ENCODE data around the gene CAND2.

Gene CAND2

GRCh38 chr3:12753275-12754028, 43.0 kb upstream of the CAND2 start:
- no peak overlapping the region for H3K27ac ChIP-seq
- TF ChIP-seq CTCF (IDR thresholded peaks at IDR 0.05), result no peak
- no peak for TF ChIP-seq ZFX (IDR thresholded peaks at IDR 0.05; ENCODE audit: borderline replicate concordance)

GRCh38 chr3:12754313-12754712, 42.2 kb upstream of the CAND2 start:
- TF ChIP-seq ZFX (IDR thresholded peaks at IDR 0.05; ENCODE audit: borderline replicate concordance) (no peak), CTCF (IDR thresholded peaks at IDR 0.05) (no peak)
- no peak overlapping the region for H3K27ac ChIP-seq

- no peak overlapping the region for H3K27ac ChIP-seq
- no peak for TF ChIP-seq CTCF (IDR thresholded peaks at IDR 0.05)
- TF ChIP-seq ZFX (IDR thresholded peaks at IDR 0.05; ENCODE audit: borderline replicate concordance), result no peak
Observed at GRCh38 chr3:12755754-12756153, 40.7 kb upstream of the CAND2 start.

GRCh38 chr3:12756175-12756574, 40.3 kb upstream of the CAND2 start:
- no peak overlapping the region for H3K27ac ChIP-seq
- TF ChIP-seq ZFX (IDR thresholded peaks at IDR 0.05; ENCODE audit: borderline replicate concordance), result no peak
- no peak for TF ChIP-seq CTCF (IDR thresholded peaks at IDR 0.05)

GRCh38 chr3:12756635-12757034, 39.8 kb upstream of the CAND2 start:
- TF ChIP-seq CTCF (IDR thresholded peaks at IDR 0.05), result no peak
- no peak for TF ChIP-seq ZFX (IDR thresholded peaks at IDR 0.05; ENCODE audit: borderline replicate concordance)
- H3K27ac ChIP-seq, result no peak overlapping the region

- TF ChIP-seq CTCF (IDR thresholded peaks at IDR 0.05) (no peak), ZFX (IDR thresholded peaks at IDR 0.05; ENCODE audit: borderline replicate concordance) (no peak)
- H3K27ac ChIP-seq, result no peak overlapping the region
Observed at GRCh38 chr3:12758025-12758781, 38.3 kb upstream of the CAND2 start.

GRCh38 chr3:12759097-12759679, 37.3 kb upstream of the CAND2 start, which contains the start of gene TMEM40:
Gene TMEM40 (minus strand): TSS chr3:12759259. CDS start chr3:12749832, 9,427 bp downstream.
- no peak within 1 kb of the TSS for H3K27ac ChIP-seq
- TF ChIP-seq CTCF (IDR thresholded peaks at IDR 0.05) (no peak), ZFX (IDR thresholded peaks at IDR 0.05; ENCODE audit: borderline replicate concordance) (no peak)
